Osteocyte (in vitro differentiated cells): ENCODE results near the gene EZH1. TPM values are rescaled to one million over a fixed set of nuclear protein-coding genes. Genes with fewer than 3 reads are reported as not detected.
A peak's percentile ranks its signal among the peaks of the same experiment; 100 is the strongest.

ENCODE experiments used
- DNase-seq: peaks from one replicate; pipeline ENCODE4 v3.0.0; 2021; ENCODE audit warnings: mixed read lengths; ENCODE audit not compliant: unreplicated experiment; ENCODE audit errors: extremely low spot score
- H3K27ac Mint-ChIP-seq: one replicate; pipeline ENCODE4 v1.8.0; 2021; ENCODE audit warnings: mild to moderate bottlenecking, mixed read lengths; ENCODE audit not compliant: unreplicated experiment
- H3K27me3 Mint-ChIP-seq: one replicate; pipeline ENCODE4 v1.8.0; 2021; ENCODE audit warnings: mixed read lengths; ENCODE audit not compliant: unreplicated experiment
- H3K36me3 Mint-ChIP-seq: one replicate; pipeline ENCODE4 v1.8.0; 2021; ENCODE audit warnings: mixed read lengths; ENCODE audit not compliant: unreplicated experiment
- H3K4me1 Mint-ChIP-seq: one replicate; pipeline ENCODE4 v1.8.0; 2021; ENCODE audit warnings: mixed read lengths; ENCODE audit not compliant: unreplicated experiment
- H3K4me3 Mint-ChIP-seq: one replicate; pipeline ENCODE4 v1.8.0; 2021; ENCODE audit warnings: mild to moderate bottlenecking, moderate library complexity, mixed read lengths; ENCODE audit not compliant: unreplicated experiment
- H3K9me3 Mint-ChIP-seq: one replicate; pipeline ENCODE4 v1.8.0; 2021; ENCODE audit warnings: mixed read lengths; ENCODE audit not compliant: unreplicated experiment
- total RNA-seq: library from RNA; stranded (reverse); gene quantifications from 2 replicates; pipeline ENCODE4 v1.2.1, GENCODE V29; 2021
- TF ChIP-seq, protein P1 (sequence below): fragments of 200-600 bp; sonication (generic); IDR thresholded peaks from 2 replicates; pipeline ENCODE4 v1.5.0; 2021; ENCODE audit warnings: antibody characterized with exemption, mild to moderate bottlenecking, moderate library complexity

Gene EZH1
- total RNA-seq, 1 donor from 2014 or later, result 44.8 TPM

DNA sequence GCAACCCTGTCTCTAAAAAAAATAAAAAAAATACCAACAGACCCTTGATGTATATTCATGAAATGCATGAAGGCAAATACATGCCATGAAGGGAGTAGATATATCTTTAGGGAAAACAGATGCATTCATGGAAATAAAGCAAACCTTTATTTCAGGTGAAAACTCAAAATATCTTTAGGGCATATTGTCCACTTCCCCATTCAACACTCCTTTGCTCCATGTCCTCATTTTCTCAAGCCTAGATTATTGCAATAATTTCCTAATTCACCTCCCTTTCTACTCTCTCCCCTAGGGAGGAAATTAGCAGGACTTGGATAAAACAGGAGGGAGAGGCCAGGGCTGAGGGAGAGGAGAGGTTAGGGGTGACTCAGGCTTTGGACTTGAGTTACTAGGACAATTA is 22.7 kb upstream of the EZH1 start:
- H3K36me3 Mint-ChIP-seq, result no peaks in the 10 kb centered on the region
- no peak overlapping the region for H3K4me3 Mint-ChIP-seq
- H3K9me3 Mint-ChIP-seq, result no peaks in the 10 kb centered on the region
- DNase-seq, result no peak
- peaks cover 8% of the 10 kb centered on the region for H3K4me1 Mint-ChIP-seq
- H3K27ac Mint-ChIP-seq, result no peak overlapping the region
- peaks cover 5% of the 10 kb centered on the region for H3K27me3 Mint-ChIP-seq
- TF ChIP-seq, protein P1, sequence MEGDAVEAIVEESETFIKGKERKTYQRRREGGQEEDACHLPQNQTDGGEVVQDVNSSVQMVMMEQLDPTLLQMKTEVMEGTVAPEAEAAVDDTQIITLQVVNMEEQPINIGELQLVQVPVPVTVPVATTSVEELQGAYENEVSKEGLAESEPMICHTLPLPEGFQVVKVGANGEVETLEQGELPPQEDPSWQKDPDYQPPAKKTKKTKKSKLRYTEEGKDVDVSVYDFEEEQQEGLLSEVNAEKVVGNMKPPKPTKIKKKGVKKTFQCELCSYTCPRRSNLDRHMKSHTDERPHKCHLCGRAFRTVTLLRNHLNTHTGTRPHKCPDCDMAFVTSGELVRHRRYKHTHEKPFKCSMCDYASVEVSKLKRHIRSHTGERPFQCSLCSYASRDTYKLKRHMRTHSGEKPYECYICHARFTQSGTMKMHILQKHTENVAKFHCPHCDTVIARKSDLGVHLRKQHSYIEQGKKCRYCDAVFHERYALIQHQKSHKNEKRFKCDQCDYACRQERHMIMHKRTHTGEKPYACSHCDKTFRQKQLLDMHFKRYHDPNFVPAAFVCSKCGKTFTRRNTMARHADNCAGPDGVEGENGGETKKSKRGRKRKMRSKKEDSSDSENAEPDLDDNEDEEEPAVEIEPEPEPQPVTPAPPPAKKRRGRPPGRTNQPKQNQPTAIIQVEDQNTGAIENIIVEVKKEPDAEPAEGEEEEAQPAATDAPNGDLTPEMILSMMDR, result no peak

- TF ChIP-seq, protein P1, result no peak
- H3K4me1 Mint-ChIP-seq, result peaks cover 7% of the 10 kb centered on the region
- no peaks in the 10 kb centered on the region for H3K36me3 Mint-ChIP-seq
- H3K27me3 Mint-ChIP-seq, result peaks cover 5% of the 10 kb centered on the region
- no peak overlapping the region for H3K4me3 Mint-ChIP-seq
- H3K27ac Mint-ChIP-seq, result no peak overlapping the region
- DNase-seq, result no peak
- H3K9me3 Mint-ChIP-seq, result no peaks in the 10 kb centered on the region
Measured at GRCh38 chr17:42766124-42766523, 21.3 kb upstream of the EZH1 start.

DNA sequence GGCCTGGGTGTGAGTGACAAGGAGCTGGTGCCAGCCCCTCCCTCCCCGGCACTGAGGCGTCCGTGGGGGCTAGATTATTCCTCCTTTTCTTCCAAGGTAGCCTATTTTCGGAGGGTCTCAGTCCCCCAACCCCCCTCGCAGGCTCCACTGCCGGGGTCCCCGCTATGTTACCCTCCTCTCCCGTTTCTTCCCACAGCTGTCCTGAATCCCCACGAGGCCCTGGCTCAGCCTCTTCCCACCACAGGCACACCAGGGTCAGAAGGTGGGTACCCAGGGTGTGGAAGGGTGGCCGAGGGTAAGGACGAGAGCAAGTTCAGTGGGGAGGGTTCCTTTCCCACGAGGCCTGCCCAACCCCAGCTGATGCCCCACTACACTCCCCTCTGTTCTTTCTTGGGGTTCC is 16.8 kb upstream of the EZH1 start:
- peaks cover 28% of the 10 kb centered on the region for H3K27me3 Mint-ChIP-seq
- DNase-seq, result no peak
- no peaks in the 10 kb centered on the region for H3K9me3 Mint-ChIP-seq
- peak overlapping the region; percentile 47 for H3K4me3 Mint-ChIP-seq
- peaks cover 7% of the 10 kb centered on the region for H3K4me1 Mint-ChIP-seq
- TF ChIP-seq, protein P1, result no peak
- H3K36me3 Mint-ChIP-seq, result no peaks in the 10 kb centered on the region
- H3K27ac Mint-ChIP-seq, result no peak overlapping the region

DNA sequence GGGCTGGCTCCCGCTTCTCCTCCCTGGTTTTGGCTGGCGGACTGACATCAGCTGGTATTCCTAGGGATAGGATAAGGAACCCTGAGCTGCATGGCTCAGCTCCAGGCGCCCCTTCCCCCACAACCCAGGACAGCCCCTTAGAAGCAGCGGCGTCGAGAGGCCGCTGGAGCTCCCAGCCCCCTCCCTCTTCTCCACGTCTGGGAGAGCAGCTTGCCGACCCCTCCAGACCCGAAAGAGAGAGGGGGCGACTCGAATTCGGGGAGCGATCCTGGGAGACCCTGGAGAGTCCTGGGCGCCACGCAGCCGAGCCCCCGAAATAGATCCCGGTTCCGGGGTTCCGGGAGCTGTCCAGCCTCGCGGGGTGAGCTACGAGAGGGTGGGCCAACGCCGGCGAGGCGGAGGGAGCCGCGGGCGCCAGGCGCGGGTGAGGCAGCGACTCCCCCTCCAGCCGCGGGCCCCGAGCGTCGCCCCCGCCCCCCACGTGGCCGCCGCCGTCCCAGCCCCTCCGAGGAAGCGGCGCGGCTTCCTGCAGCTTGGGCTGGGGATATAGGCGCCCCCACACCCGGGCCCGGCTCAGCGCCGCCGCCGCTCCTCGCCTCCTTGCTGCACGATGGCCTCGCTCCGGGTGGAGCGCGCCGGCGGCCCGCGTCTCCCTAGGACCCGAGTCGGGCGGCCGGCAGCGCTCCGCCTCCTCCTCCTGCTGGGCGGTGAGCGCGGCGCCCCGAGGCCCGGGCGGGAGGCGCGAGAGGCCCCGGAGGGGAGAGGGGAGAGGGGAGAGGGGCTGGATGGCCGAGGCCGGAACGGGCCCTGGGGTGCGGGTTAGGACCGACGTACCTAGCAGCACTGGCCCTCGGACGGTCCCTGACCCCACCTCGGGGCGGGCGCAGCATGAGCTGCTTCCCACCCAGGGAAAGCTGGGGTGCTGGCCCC is 16.1 kb upstream of the EZH1 start, which contains the start of gene RAMP2:
TSS of gene RAMP2 (plus strand) at position 576 of the 930 bp plus-strand sequence. CDS start at position 611, 35 bp downstream.
- Mint-ChIP-seq H3K9me3 (no peaks in the 10 kb centered on the region), H3K27me3 (peaks cover 32% of the 10 kb centered on the region), H3K36me3 (no peaks in the 10 kb centered on the region), H3K27ac (no peak within 1 kb of the TSS), H3K4me1 (peaks cover 7% of the 10 kb centered on the region), H3K4me3 (peak within 1 kb of the TSS; percentile 63)
- TF ChIP-seq, protein P1, result no peak
- DNase-seq, result peak; percentile 86

GRCh38 chr17:42759982-42760651 is 15.3 kb upstream of the EZH1 start:
- TF ChIP-seq, protein P1, result no peak
- Mint-ChIP-seq H3K27me3 (peaks cover 38% of the 10 kb centered on the region), H3K36me3 (no peaks in the 10 kb centered on the region), H3K4me1 (peaks cover 7% of the 10 kb centered on the region), H3K27ac (no peak overlapping the region), H3K4me3 (peak overlapping the region; percentile 30), H3K9me3 (no peaks in the 10 kb centered on the region)
- DNase-seq, result no peak
